ENCODE measurements around the gene UGT1A5. TPM values are rescaled to one million over a fixed set of nuclear protein-coding genes. Genes with fewer than 3 reads are reported as not detected.

UGT1A5 gene
- total and polyA plus RNA-seq, 8 donors: not detected

GRCh38 chr2:233754872-233755611, 42.3 kb downstream of the UGT1A5 start:
- no peak for FAIRE-seq
- no peak for TF ChIP-seq CTCF (IDR thresholded peaks at IDR 0.05)
- intact Hi-C loops (cut with DNase I): no loop called here
- H3K27me3 ChIP-seq: no peaks in the 10 kb centered on the region
- no peak for ATAC-seq
- no peaks in the 10 kb centered on the region for H3K4me1 ChIP-seq
- H3K36me3 ChIP-seq: no peaks in the 10 kb centered on the region
- DNase-seq: no peak
- no peak overlapping the region for H3K4me3 ChIP-seq
- H3K9me3 ChIP-seq: no peaks in the 10 kb centered on the region
- no peak overlapping the region for H3K27ac ChIP-seq
- 87 to 90% methylated on average over 42 to 44 of the region's 44 CpGs for WGBS, 2 donors

- no peaks in the 10 kb centered on the region for H3K4me1 ChIP-seq
- WGBS, 2 donors: 35 to 40% methylated on average over 7 of the region's 7 CpGs
- no peaks in the 10 kb centered on the region for H3K9me3 ChIP-seq
- DNase-seq (no peak), ATAC-seq (peak; percentile 34 to 94 (median 66)), FAIRE-seq (peak; percentile 5)
- no peak for TF ChIP-seq CTCF (IDR thresholded peaks at IDR 0.05)
- no peak overlapping the region for H3K27ac ChIP-seq
- H3K36me3 ChIP-seq: no peaks in the 10 kb centered on the region
- H3K4me3 ChIP-seq: no peak overlapping the region
- intact Hi-C loops (cut with DNase I): no loop called here
- H3K27me3 ChIP-seq: no peaks in the 10 kb centered on the region
These were observed 43.8 kb downstream of the UGT1A5 start for GRCh38 chr2:233756429-233757081.

- DNase-seq (no peak), FAIRE-seq (no peak), ATAC-seq (no peak)
- intact Hi-C loops (cut with DNase I): no loop called here
- Histone ChIP-seq H3K36me3 (no peaks in the 10 kb centered on the region), H3K4me1 (no peaks in the 10 kb centered on the region), H3K27me3 (no peaks in the 10 kb centered on the region), H3K27ac (no peak overlapping the region), H3K4me3 (no peak overlapping the region), H3K9me3 (no peaks in the 10 kb centered on the region)
- TF ChIP-seq CTCF (IDR thresholded peaks at IDR 0.05): no peak
These were observed 45.4 kb downstream of the UGT1A5 start for GRCh38 chr2:233758141-233758540.

- Histone ChIP-seq H3K9me3 (no peaks in the 10 kb centered on the region), H3K27ac (no peak overlapping the region), H3K27me3 (no peaks in the 10 kb centered on the region), H3K36me3 (no peaks in the 10 kb centered on the region), H3K4me3 (no peak overlapping the region), H3K4me1 (no peaks in the 10 kb centered on the region)
- no peak for TF ChIP-seq CTCF (IDR thresholded peaks at IDR 0.05)
- intact Hi-C loops (cut with DNase I): no loop called here
- FAIRE-seq (no peak), ATAC-seq (no peak), DNase-seq (no peak)
- WGBS, 2 donors: 83 to 97% methylated on average over 2 of the region's 2 CpGs
These were observed 46.1 kb downstream of the UGT1A5 start for GRCh38 chr2:233758849-233759248.

GRCh38 chr2:233760043-233760442, 47.3 kb downstream of the UGT1A5 start, which contains the start of gene UGT1A1:
Gene UGT1A1, plus strand, starts transcription at chr2:233760270. Its CDS starts 18 bp downstream, at chr2:233760288.
- Histone ChIP-seq H3K4me1 (no peaks in the 10 kb centered on the region), H3K27me3 (no peaks in the 10 kb centered on the region), H3K36me3 (no peaks in the 10 kb centered on the region), H3K9me3 (no peaks in the 10 kb centered on the region), H3K4me3 (no peak within 1 kb of the TSS), H3K27ac (no peak within 1 kb of the TSS)
- TF ChIP-seq CTCF (IDR thresholded peaks at IDR 0.05): no peak
- intact Hi-C loops (cut with DNase I): no loop called here
- ATAC-seq: peak in 1 of 4 donors; percentile 38
- DNase-seq: no peak
- FAIRE-seq: no peak
- 65 to 66% methylated on average over 6 of the region's 6 CpGs for WGBS, 2 donors

Data from pancreas (tissue), 10 donors.